ENCODE data around the gene KRTAP10-12.
"Not testable (repeated sequence)": the region's sequence is repeated elsewhere in the genome, so short reads cannot be mapped to it uniquely, and the experiment has no call there.

Gene KRTAP10-12

GRCh38 chr21:44686000-44686781, 10.8 kb upstream of the KRTAP10-12 start:
- peaks cover 4% of the 10 kb centered on the region for H3K27me3 Mint-ChIP-seq
- no peak overlapping the region for H3K27ac Mint-ChIP-seq
- H3K4me3 Mint-ChIP-seq, result no peak overlapping the region
- H3K36me3 Mint-ChIP-seq, result peaks cover 3% of the 10 kb centered on the region
- H3K9me3 Mint-ChIP-seq, result no peaks in the 10 kb centered on the region
- H3K4me1 Mint-ChIP-seq, result peaks cover 14% of the 10 kb centered on the region

GRCh38 chr21:44686843-44687561, 10.0 kb upstream of the KRTAP10-12 start:
- Mint-ChIP-seq H3K4me3 (no peak overlapping the region), H3K9me3 (no peaks in the 10 kb centered on the region), H3K27ac (no peak overlapping the region), H3K27me3 (peaks cover 4% of the 10 kb centered on the region), H3K36me3 (peaks cover 3% of the 10 kb centered on the region), H3K4me1 (peaks cover 22% of the 10 kb centered on the region)

GRCh38 chr21:44687671-44688070, 9.3 kb upstream of the KRTAP10-12 start:
- H3K27ac Mint-ChIP-seq, result peak overlapping the region; percentile 65

GRCh38 chr21:44689740-44690139, 7.2 kb upstream of the KRTAP10-12 start:
- not testable (repeated sequence) for H3K27ac Mint-ChIP-seq, H3K27me3 Mint-ChIP-seq, H3K36me3 Mint-ChIP-seq, H3K4me3 Mint-ChIP-seq
- peaks cover 30% of the 10 kb centered on the region for H3K4me1 Mint-ChIP-seq
- H3K9me3 Mint-ChIP-seq, result peaks cover 18% of the 10 kb centered on the region

More at GRCh38 chr21:44687671-44688070, 9.3 kb upstream of the KRTAP10-12 start:
- Mint-ChIP-seq H3K4me1 (peaks cover 25% of the 10 kb centered on the region), H3K36me3 (peaks cover 5% of the 10 kb centered on the region), H3K4me3 (no peak overlapping the region), H3K9me3 (peaks cover 4% of the 10 kb centered on the region), H3K27me3 (peaks cover 4% of the 10 kb centered on the region)

GRCh38 chr21:44691686-44692085, 5.3 kb upstream of the KRTAP10-12 start:
- Mint-ChIP-seq H3K4me1 (peaks cover 26% of the 10 kb centered on the region), H3K36me3 (peaks cover 4% of the 10 kb centered on the region), H3K27ac (no peak overlapping the region), H3K4me3 (no peak overlapping the region), H3K9me3 (peaks cover 18% of the 10 kb centered on the region), H3K27me3 (peaks cover 2% of the 10 kb centered on the region)

- Mint-ChIP-seq H3K4me3 (no peak overlapping the region), H3K9me3 (peaks cover 18% of the 10 kb centered on the region), H3K27me3 (peaks cover 8% of the 10 kb centered on the region), H3K36me3 (peaks cover 4% of the 10 kb centered on the region), H3K4me1 (peaks cover 31% of the 10 kb centered on the region), H3K27ac (no peak overlapping the region)
These were observed 4.0 kb upstream of the KRTAP10-12 start for GRCh38 chr21:44692798-44693512.

GRCh38 chr21:44694776-44695175, 2.2 kb upstream of the KRTAP10-12 start:
- peaks cover 18% of the 10 kb centered on the region for H3K9me3 Mint-ChIP-seq
- H3K36me3 Mint-ChIP-seq, result peaks cover 4% of the 10 kb centered on the region
- H3K27ac Mint-ChIP-seq, result no peak overlapping the region
- peaks cover 35% of the 10 kb centered on the region for H3K4me1 Mint-ChIP-seq
- H3K27me3 Mint-ChIP-seq, result peaks cover 16% of the 10 kb centered on the region
- no peak overlapping the region for H3K4me3 Mint-ChIP-seq

- Mint-ChIP-seq H3K4me1 (peaks cover 35% of the 10 kb centered on the region), H3K27me3 (peaks cover 18% of the 10 kb centered on the region), H3K36me3 (peaks cover 4% of the 10 kb centered on the region), H3K4me3 (no peak overlapping the region), H3K27ac (no peak overlapping the region), H3K9me3 (peaks cover 18% of the 10 kb centered on the region)
These were observed 1.8 kb upstream of the KRTAP10-12 start for GRCh38 chr21:44695184-44695583.

- Mint-ChIP-seq H3K36me3 (peaks cover 4% of the 10 kb centered on the region), H3K27ac (no peak overlapping the region), H3K4me3 (no peak overlapping the region), H3K27me3 (peaks cover 18% of the 10 kb centered on the region), H3K9me3 (peaks cover 18% of the 10 kb centered on the region), H3K4me1 (peaks cover 35% of the 10 kb centered on the region)
These were observed 1.3 kb upstream of the KRTAP10-12 start for GRCh38 chr21:44695641-44696040.

GRCh38 chr21:44696572-44696971, 400 bp upstream of the KRTAP10-12 start:
- Mint-ChIP-seq H3K9me3 (peaks cover 18% of the 10 kb centered on the region), H3K4me3 (no peak overlapping the region), H3K4me1 (peaks cover 28% of the 10 kb centered on the region), H3K36me3 (peaks cover 4% of the 10 kb centered on the region), H3K27me3 (peaks cover 18% of the 10 kb centered on the region), H3K27ac (no peak overlapping the region)

- Mint-ChIP-seq H3K4me1 (peaks cover 20% of the 10 kb centered on the region), H3K36me3 (peaks cover 2% of the 10 kb centered on the region), H3K27ac (no peak overlapping the region), H3K27me3 (peaks cover 28% of the 10 kb centered on the region), H3K4me3 (no peak overlapping the region), H3K9me3 (peaks cover 10% of the 10 kb centered on the region)
These were observed 1.1 kb downstream of the KRTAP10-12 start for GRCh38 chr21:44697811-44698734.

- no peaks in the 10 kb centered on the region for H3K9me3 Mint-ChIP-seq
- peaks cover 34% of the 10 kb centered on the region for H3K27me3 Mint-ChIP-seq
- peaks cover 16% of the 10 kb centered on the region for H3K4me1 Mint-ChIP-seq
- no peaks in the 10 kb centered on the region for H3K36me3 Mint-ChIP-seq
- H3K27ac Mint-ChIP-seq, result no peak overlapping the region
- H3K4me3 Mint-ChIP-seq, result peak overlapping the region; percentile 30
These were observed 2.6 kb downstream of the KRTAP10-12 start for GRCh38 chr21:44699502-44700001.

GRCh38 chr21:44700101-44701022, 3.4 kb downstream of the KRTAP10-12 start:
- Mint-ChIP-seq H3K36me3 (peaks cover 2% of the 10 kb centered on the region), H3K4me1 (peaks cover 10% of the 10 kb centered on the region), H3K27me3 (peaks cover 40% of the 10 kb centered on the region), H3K9me3 (no peaks in the 10 kb centered on the region), H3K27ac (no peak overlapping the region), H3K4me3 (no peak overlapping the region)

GRCh38 chr21:44701023-44701400, 4.0 kb downstream of the KRTAP10-12 start:
- Mint-ChIP-seq H3K4me1 (peaks cover 9% of the 10 kb centered on the region), H3K27me3 (peaks cover 45% of the 10 kb centered on the region), H3K36me3 (peaks cover 6% of the 10 kb centered on the region), H3K27ac (peak overlapping the region; percentile 35), H3K4me3 (no peak overlapping the region), H3K9me3 (no peaks in the 10 kb centered on the region)
